ENCODE measurements around the gene STPG2.
"Not testable (repeated sequence)": the region's sequence is repeated elsewhere in the genome, so short reads cannot be mapped to it uniquely, and the experiment has no call there.

STPG2 gene

GRCh38 chr4:97653701-97654100 is 489.6 kb downstream of the STPG2 start:
- H3K4me3 ChIP-seq (ENCODE audit: low read depth, low read length), result no peak overlapping the region
- TF ChIP-seq, protein P1, sequence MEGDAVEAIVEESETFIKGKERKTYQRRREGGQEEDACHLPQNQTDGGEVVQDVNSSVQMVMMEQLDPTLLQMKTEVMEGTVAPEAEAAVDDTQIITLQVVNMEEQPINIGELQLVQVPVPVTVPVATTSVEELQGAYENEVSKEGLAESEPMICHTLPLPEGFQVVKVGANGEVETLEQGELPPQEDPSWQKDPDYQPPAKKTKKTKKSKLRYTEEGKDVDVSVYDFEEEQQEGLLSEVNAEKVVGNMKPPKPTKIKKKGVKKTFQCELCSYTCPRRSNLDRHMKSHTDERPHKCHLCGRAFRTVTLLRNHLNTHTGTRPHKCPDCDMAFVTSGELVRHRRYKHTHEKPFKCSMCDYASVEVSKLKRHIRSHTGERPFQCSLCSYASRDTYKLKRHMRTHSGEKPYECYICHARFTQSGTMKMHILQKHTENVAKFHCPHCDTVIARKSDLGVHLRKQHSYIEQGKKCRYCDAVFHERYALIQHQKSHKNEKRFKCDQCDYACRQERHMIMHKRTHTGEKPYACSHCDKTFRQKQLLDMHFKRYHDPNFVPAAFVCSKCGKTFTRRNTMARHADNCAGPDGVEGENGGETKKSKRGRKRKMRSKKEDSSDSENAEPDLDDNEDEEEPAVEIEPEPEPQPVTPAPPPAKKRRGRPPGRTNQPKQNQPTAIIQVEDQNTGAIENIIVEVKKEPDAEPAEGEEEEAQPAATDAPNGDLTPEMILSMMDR (IDR thresholded peaks at IDR 0.05; ENCODE audit: borderline replicate concordance, insufficient read depth, low read depth, low read length), result no peak

- TF ChIP-seq, protein P1 (IDR thresholded peaks at IDR 0.05; ENCODE audit: borderline replicate concordance, insufficient read depth, low read depth, low read length), result no peak
- no peak overlapping the region for H3K4me3 ChIP-seq (ENCODE audit: low read depth, low read length)
Observed at GRCh38 chr4:97646997-97647396, 496.3 kb downstream of the STPG2 start.

- TF ChIP-seq, protein P1 (IDR thresholded peaks at IDR 0.05; ENCODE audit: borderline replicate concordance, insufficient read depth, low read depth, low read length), result no peak
- no peak overlapping the region for H3K4me3 ChIP-seq (ENCODE audit: low read depth, low read length)
Observed at GRCh38 chr4:97645071-97645821, 498.0 kb downstream of the STPG2 start.

GRCh38 chr4:97643179-97643578 is 500.1 kb downstream of the STPG2 start:
- TF ChIP-seq, protein P1 (IDR thresholded peaks at IDR 0.05; ENCODE audit: borderline replicate concordance, insufficient read depth, low read depth, low read length), result no peak

DNA sequence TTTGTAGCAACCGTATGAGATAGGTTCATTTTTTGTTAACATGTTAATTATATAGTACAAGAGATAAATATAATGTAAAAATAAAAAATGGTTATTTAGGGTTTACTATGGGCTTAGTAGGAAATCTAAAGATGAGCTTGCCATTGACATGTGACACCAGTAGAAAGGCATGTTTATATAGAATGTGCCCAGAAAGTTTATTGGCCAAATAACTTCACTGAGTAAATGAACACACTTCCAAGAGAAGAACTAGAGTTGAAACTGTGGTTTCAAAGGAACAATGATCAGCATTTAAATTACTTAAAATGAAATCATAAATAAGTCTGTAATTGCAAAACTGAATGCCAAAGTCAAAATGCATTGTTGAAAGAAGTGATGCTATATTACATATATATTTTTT is 503.3 kb downstream of the STPG2 start:
- H3K4me3 ChIP-seq (ENCODE audit: low read depth, low read length), result no peak overlapping the region
- TF ChIP-seq, protein P1 (IDR thresholded peaks at IDR 0.05; ENCODE audit: borderline replicate concordance, insufficient read depth, low read depth, low read length), result no peak

More at GRCh38 chr4:97643179-97643578, 500.1 kb downstream of the STPG2 start:
- no peak overlapping the region for H3K4me3 ChIP-seq (ENCODE audit: low read depth, low read length)

DNA sequence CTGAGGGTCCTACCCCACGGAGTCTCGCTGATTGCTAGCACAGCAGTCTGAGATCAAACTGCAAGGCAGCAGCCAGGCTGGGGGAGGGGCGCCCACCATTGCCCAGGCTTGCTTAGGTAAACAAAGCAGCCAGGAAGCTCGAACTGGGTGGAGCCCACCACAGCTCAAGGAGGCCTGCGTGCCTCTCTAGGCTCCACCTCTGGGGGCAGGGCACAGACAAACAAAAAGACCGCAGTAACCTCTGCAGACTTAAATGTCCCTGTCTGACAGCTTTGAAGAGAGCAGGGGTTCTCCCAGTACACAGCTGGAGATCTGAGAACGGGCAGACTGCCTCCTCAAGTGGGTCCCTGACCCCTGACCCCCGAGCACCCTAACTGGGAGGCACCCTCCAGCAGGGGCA is 509.4 kb downstream of the STPG2 start:
- H3K4me3 ChIP-seq (ENCODE audit: low read depth, low read length), result not testable (repeated sequence)

GRCh38 chr4:97627750-97628149 is 515.5 kb downstream of the STPG2 start:
- TF ChIP-seq, protein P1 (IDR thresholded peaks at IDR 0.05; ENCODE audit: borderline replicate concordance, insufficient read depth, low read depth, low read length), result no peak
- no peak overlapping the region for H3K4me3 ChIP-seq (ENCODE audit: low read depth, low read length)
